Measurements from ENCODE around the gene NLRP6.
"Not testable (repeated sequence)": the region's sequence is repeated elsewhere in the genome, so short reads cannot be mapped to it uniquely, and the experiment has no call there.

Gene NLRP6

DNA sequence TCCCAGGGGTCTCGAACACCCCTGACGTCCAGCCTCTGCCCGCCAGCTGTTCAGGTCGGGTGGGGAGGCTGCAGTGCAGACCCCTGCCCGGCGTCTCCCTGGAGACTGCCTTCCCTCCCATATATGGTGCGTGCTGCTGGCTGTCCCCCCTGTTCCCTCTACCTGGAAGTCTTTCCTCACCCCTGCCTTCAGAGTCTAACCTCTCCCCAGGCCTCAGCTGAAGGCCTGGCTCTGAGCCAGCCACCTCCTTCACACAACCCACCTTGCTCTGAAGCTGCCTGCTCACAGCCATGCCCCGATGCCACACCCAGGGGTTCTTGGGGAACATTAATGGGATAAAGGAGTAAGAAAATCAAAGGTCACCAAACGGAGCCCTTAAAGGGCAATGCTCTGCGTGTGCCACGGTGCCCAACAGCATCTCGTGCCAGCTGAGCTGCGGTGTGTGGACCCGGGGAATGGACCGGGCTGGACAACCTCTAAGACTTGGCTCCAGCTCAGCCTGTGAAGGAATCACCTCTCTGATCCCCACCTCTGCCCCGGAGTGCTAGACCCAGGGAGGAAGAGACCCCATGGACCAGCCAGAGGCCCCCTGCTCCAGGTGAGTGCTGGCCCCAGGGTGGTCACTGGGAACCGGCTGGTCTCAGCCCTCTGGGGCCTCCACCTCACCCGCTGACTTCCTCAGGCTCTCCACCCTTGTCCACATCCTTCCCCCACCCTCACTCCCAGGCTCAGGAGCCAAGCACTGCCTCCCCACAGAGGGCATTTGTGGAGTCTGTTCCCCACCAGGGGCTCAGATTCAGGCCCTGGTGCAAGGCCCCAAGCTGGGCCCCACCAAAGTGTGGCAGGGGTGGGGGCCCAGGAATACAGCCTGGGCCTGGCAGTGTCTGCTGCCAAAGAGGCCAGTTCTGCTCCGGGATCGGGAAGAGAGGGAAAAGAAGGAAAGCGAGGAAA is at the start of gene NLRP6:
Gene NLRP6, plus strand, starts transcription at position 407 of the 951 bp plus-strand sequence. Its CDS starts 163 bp downstream, at position 570.
- no peak for DNase-seq

DNA sequence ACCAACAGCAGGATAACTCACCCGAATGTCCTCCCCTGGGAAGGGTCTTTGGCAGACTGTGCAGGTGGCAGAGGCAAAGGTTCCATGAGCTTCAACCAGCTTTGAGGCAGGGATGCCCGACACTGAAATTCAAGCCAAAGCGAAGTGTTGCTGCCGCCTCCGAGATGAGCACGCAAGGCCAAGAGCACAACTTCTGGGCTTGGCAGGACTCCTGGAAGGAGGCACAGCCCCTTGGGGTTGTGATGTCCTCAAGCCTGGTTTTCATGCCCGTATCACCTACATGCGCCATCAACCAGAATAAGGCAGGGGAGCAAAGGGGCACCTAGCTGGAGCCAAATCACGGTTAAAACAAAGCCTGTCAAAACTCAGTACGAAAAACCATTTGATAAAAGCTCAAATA is 47.8 kb upstream of the NLRP6 start:
- no peak for DNase-seq

DNA sequence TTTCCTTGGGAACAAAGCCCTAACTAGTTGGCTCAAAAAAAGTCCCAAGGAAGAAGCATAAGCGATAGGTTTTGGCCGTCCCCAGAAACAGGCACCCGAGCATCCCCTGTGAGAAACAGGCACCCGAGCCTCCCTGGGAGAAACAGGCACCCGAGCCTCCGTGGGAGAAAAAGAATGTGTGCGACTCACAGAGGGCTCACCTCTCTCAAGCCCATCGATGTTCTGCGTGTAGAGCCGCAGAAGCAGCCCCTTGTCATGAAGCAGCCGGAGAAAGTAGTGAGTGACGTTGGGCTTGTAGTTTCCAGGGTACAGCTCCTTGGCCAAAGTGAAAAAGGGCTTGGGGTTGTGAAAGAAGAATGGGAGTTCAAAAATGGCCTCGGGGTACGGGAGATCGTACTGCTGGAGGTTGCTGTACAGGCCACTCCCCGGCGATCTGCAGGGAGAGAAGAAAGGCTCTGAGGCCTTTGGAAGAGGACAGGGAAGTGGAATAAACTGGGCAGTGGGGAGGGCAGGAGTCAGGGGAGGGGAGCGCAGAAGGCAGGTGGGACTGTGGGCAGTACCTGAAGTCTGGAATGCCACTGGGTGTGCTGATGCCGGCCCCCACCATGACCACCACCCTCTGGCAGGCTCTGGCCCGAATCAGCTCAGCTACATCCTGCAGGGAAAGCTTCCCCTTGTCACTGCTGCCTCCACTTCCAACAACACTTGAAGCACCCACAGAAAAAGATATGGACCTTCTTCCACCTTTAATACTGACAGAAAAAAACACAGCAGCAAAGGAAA is 45.2 kb upstream of the NLRP6 start:
- no peak for DNase-seq

DNA sequence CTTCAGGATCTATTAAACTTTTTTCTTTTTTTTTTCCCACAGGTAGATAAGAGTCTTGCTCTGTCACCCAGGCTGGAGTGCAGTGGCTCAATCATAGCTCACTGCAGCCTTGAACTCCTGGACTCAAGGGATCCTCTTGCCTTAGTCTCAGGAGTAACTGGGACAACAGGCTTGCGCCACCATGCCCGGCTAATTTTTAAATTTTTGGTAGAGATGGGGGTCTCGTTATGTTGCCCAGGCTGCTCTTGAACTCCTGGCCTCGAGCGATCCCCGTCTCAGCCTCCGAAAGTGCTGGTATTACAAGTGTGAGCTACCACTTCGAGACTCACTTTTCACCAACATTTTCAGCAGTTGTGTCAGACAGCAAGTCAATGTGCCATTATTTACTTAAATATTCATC is 43.0 kb upstream of the NLRP6 start:
- DNase-seq: no peak

DNA sequence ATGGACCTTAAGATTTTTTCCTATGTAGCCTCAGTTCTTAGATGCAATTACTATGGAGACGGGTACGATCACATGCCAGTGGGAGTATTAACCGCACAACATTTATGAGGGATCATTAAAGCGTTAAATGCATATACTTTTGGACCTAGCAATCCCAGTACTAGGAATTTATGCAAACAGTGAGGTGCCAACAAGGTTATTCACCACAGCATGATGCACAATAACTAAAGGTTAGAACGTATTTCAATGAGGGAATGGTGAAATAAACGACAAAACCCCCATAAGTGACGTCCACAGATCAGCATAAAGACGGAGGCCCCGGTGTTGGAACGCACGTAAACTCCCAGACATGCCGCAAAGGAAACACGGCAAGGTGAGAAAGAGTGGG is 42.6 kb upstream of the NLRP6 start:
- no peak for DNase-seq

- DNase-seq: peak; percentile 69 to 77
Observed at GRCh38 chr11:235997-236773, 42.0 kb upstream of the NLRP6 start, which contains the start of gene SIRT3. Gene SIRT3 (minus strand): TSS chr11:236342. CDS start chr11:236328, 14 bp downstream.

GRCh38 chr11:236774-237767 is 41.1 kb upstream of the NLRP6 start, which contains the start of gene PSMD13:
Gene PSMD13 (plus strand): TSS chr11:236976. CDS start chr11:237050, 74 bp downstream.
- DNase-seq: peak; percentile 63 to 78

GRCh38 chr11:238346-238745 is 39.9 kb upstream of the NLRP6 start:
- DNase-seq: not testable (repeated sequence)

- no peak for DNase-seq
Observed at GRCh38 chr11:240315-240714, 37.9 kb upstream of the NLRP6 start.

DNA sequence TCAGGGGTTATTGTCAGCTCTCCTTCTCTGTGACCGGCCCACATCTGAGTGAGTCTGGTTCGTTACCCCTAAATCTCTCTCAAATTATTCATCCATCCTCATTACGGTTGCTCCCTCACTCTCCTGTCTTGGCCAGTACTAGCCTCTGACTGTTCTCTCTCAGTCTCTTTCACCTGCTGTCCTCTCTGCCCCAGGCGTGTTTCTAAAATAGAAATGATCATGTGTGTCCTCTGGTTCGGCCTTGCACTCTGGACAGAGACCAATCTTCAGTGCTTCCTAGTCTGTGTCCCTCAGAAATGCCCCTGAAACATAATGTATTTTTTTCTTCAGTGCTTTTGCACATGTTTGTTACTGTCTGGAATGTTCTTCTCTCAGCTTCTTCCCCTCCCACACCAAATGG is 36.6 kb upstream of the NLRP6 start:
- no peak for DNase-seq

DNA sequence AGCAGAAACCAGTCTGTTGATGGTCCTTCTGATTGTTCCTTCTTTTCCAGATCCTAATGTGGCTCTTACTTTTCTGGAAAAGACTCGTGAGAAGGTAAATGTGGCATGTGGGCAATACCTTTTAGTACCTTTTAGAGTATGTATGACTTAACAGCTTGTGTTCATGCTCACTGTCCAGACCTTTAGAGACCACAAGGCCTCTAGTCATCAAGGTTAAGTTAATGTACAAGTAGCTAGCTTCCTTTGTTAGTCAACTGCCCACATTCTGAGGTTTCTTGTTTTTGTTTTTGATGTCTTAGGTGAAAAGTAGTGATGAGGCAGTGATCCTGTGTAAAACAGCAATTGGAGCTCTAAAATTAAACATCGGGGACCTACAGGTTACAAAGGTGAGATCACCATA is 33.8 kb upstream of the NLRP6 start:
- DNase-seq: no peak

DNA sequence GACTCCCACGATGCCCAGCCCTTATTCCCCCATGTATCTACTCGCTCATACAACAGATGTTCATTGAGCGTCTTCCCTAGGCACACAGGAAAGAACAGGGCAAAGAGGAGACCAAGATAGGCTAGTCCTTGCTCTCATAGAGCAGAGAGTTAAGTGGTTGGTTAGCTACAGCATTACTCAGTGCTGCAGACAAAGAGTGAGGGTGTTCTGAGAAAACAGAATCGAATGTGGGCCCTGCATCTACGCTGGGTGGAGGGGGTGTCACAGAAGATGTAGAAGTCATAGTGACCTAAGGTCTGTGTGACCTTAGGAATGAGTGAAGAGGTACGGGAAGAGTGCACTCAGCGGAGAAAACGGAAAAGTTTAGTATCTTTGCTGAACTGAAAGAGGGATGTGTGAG is 29.1 kb upstream of the NLRP6 start:
- DNase-seq: no peak

DNA sequence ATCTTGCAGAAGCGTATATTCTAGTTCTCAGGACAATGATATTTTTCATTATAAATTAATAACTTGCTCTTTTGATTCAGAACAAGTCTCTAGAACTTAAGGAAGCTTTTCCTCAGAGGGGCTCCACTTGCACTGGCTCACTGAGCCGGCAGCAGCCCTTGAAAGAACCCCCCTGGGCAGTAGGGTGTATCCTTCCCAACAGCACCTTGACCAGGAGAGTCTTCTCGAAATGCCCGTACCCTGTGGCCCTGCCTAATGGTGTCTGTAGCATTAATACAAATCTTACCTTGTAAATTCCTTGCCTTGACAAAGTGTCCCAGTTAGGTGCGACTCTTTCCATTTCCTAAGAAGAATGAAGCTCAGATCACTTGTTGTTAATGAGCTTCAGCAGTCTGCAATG is 27.9 kb upstream of the NLRP6 start:
- DNase-seq: no peak

DNA sequence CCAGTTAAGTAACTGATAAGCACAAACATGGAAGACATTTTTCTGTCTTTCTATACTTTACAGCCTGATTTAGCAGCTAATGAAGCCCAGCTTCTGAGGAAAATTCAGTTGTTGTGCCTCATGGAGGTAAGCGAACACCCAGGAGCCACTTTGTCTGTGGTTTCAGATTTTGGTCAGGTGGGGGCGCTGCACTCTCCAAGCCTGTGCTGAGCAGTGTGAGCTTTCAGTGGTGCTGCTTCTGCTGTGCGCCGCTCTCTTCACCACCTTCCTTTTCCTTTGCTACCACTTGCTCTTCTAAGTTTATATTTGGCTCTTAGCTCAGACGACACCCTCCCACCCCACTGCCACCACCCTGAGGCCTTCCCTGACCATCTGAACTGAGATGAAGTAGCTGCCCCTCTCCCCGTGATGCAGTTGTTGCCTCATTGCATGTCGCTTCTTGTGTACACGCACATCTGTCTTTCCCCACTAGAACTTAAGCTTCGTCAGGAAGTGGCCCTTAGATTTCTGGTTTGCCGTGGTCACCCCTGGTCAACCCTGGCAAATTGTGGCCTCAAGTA is 27.4 kb upstream of the NLRP6 start:
- peak; percentile 40 to 57 for DNase-seq

DNA sequence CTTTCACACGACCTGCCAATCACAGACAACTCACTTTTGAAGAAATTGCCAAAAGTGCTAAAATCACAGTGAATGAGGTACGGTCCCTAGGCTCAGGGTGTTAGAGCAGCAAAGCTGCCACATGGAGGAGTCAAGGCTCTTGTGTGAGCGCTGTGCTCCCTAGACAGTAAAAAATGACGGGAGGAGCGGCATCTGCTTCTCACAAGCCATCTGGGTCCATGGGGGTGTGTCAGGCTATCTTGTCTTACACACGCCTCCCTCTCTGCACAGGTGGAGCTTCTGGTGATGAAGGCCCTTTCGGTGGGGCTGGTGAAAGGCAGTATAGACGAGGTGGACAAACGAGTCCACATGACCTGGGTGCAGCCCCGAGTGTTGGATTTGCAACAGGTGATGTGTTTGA is 26.7 kb upstream of the NLRP6 start:
- no peak for DNase-seq

GRCh38 chr11:252666-253065 is 25.5 kb upstream of the NLRP6 start:
- no peak for DNase-seq

GRCh38 chr11:253160-253885 is 24.9 kb upstream of the NLRP6 start:
- DNase-seq: no peak

DNA sequence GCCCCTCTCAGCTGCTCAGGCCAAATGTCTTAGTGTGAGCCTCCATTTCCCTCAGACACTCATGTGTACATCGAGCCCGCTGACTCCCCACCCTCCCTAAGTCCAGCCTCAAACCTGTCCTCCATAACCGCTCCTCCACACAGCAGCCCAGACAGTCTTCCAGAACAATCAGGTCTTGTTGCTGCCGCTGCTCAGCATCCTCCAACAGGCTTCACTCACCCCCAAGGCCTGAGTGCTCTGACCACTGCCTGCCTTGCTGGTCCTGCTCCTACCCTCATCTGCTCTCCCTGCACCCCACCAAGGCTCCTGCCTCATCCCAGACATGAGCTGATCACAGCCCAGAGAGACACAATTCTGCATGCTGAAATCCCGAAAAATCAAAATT is 24.3 kb upstream of the NLRP6 start:
- no peak for DNase-seq

- DNase-seq: no peak
Observed at GRCh38 chr11:255176-255575, 23.0 kb upstream of the NLRP6 start.

- no peak for DNase-seq
Observed at GRCh38 chr11:255816-256215, 22.4 kb upstream of the NLRP6 start.

Data from AML-193 (cell line).